Activated naive CD8-positive, alpha-beta T cell treated with anti-CD3 and anti-CD28 coated beads for 36 hours (primary cell): Measurements from ENCODE around the gene IFNA8. TPM values are rescaled to one million over a fixed set of nuclear protein-coding genes. Genes with fewer than 3 reads are reported as not detected.
A peak's percentile ranks its signal among the peaks of the same experiment; 100 is the strongest.

Experiments used
- DNase-seq: peaks from one replicate; pipeline ENCODE4 v3.0.0; 2021
- H3K27ac Mint-ChIP-seq: one replicate; pipeline ENCODE4 v1.8.0; 2022; ENCODE audit warnings: mild to moderate bottlenecking, moderate library complexity, mixed read lengths
- H3K27me3 Mint-ChIP-seq: one replicate; pipeline ENCODE4 v1.8.0; 2022; ENCODE audit warnings: mild to moderate bottlenecking, mixed read lengths
- H3K36me3 Mint-ChIP-seq: one replicate; pipeline ENCODE4 v1.8.0; 2021; ENCODE audit warnings: mild to moderate bottlenecking, mixed read lengths
- H3K4me1 Mint-ChIP-seq: one replicate; pipeline ENCODE4 v1.8.0; 2021; ENCODE audit warnings: mixed read lengths
- H3K4me3 Mint-ChIP-seq: one replicate; pipeline ENCODE4 v1.8.0; 2022; ENCODE audit warnings: mild to moderate bottlenecking, moderate library complexity, mixed read lengths
- H3K9me3 Mint-ChIP-seq: one replicate; pipeline ENCODE4 v1.8.0; 2022; ENCODE audit warnings: mixed read lengths
- total RNA-seq, 2 experiments: library from RNA; stranded (reverse); gene quantifications; one replicate each; pipeline ENCODE4 v1.2.3, GENCODE V29; 2021

IFNA8 gene
- total RNA-seq, 2 experiments from 2014 or later = not detected

DNA sequence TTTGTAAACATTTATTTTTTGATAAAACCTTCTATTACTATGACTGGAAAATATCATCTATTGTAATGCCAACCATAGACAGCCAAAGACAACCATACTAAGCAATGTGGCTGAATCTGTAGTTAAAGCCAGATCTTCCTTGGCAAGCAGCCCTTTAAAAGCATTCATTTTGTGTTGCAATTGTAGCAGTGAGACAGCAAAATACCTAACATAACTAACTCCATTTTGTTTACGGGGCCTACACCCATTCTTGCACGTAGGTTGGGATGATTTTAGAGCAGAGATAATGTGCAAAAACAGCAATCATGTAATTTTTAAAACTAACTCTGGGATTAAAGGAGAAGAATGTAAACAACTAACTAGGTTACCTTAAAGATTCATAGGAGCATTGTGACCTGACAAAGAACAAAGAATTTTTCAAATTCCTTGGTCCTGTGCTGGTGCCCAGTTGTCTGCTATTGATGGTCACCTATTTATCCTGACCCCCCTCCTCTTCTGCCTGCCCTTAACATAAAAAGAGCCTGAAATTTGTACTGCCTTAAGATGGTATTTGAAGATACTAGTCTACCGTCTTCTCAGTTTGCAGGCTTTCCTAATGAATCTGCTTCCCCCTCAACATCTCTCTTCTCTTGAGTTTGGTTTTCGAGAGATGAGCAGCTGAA is 41.9 kb downstream of the IFNA8 start:
- peaks cover 6% of the 10 kb centered on the region for H3K4me1 Mint-ChIP-seq
- H3K9me3 Mint-ChIP-seq = no peaks in the 10 kb centered on the region
- no peaks in the 10 kb centered on the region for H3K36me3 Mint-ChIP-seq
- DNase-seq = no peak
- H3K4me3 Mint-ChIP-seq = no peak overlapping the region
- H3K27me3 Mint-ChIP-seq = peaks cover 14% of the 10 kb centered on the region
- no peak overlapping the region for H3K27ac Mint-ChIP-seq

DNA sequence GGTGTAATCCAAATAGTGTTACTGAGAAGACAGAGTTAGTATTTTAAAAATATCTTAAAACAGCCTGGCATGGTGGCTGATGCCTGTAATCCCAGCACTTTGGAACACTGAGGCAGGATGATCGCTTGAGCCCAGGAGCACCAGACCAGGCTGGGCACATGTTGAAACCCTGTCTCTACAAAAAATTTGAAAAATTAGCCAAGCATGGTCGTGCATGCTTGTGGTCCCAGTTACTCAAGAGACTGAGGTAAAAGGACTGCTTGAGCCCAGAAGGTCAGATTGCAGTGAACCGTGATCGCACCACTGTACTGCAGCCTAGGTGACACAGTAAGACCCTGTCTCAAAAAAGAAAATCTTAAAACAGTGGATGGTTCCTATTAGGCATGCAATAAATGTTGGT is 43.8 kb downstream of the IFNA8 start:
- Mint-ChIP-seq H3K4me1 (peaks cover 5% of the 10 kb centered on the region), H3K27me3 (peaks cover 10% of the 10 kb centered on the region), H3K4me3 (no peak overlapping the region), H3K36me3 (no peaks in the 10 kb centered on the region), H3K9me3 (no peaks in the 10 kb centered on the region), H3K27ac (no peak overlapping the region)
- DNase-seq = no peak

DNA sequence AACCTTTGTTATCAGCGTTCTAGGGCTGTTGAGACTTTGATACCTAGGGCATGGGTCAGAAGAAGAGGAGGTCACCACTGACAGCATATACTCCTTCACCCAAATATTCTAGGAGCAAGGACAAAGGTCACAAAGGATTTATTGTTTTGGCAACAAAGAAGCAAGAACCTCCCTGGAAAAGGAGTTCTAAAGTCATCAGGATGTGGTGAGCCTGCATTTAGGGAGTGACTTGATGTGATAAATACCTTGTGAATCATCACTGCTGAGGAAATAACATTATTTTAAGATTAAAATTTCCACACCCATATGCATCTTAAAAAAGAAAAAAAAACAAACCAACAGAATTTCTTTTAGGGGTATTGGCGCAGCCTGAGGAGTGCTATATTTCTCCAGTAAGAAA is 45.2 kb downstream of the IFNA8 start:
- no peak overlapping the region for H3K27ac Mint-ChIP-seq
- H3K9me3 Mint-ChIP-seq = no peaks in the 10 kb centered on the region
- no peak overlapping the region for H3K4me3 Mint-ChIP-seq
- H3K27me3 Mint-ChIP-seq = peaks cover 7% of the 10 kb centered on the region
- no peak for DNase-seq
- H3K4me1 Mint-ChIP-seq = peaks cover 3% of the 10 kb centered on the region
- no peaks in the 10 kb centered on the region for H3K36me3 Mint-ChIP-seq

DNA sequence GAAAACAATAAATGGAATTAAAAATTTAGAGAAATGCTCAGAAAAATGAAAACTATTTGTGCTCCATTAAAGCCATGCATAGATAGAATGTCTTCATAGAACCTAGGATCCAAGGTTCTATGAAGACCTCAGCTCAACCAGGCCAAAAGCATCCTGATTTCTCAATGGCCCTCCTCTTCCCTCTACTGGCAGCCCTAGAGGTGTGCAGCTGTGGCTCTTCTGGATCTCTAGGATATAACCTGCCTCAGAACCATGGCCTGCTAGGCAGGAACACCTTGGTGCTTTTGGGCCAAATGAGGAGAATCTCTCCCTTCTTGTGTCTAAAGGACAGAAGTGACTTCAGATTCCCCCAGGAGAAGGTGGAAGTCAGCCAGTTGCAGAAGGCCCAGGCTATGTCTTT is 46.4 kb downstream of the IFNA8 start:
- H3K9me3 Mint-ChIP-seq = no peaks in the 10 kb centered on the region
- H3K36me3 Mint-ChIP-seq = no peaks in the 10 kb centered on the region
- peaks cover under 1% of the 10 kb centered on the region for H3K4me1 Mint-ChIP-seq
- DNase-seq = peak; percentile 17
- H3K27me3 Mint-ChIP-seq = peaks cover 3% of the 10 kb centered on the region
- H3K4me3 Mint-ChIP-seq = no peak overlapping the region
- no peak overlapping the region for H3K27ac Mint-ChIP-seq

Other genes starting within 250 kb of the IFNA8 start
- not detected for gene IFNA21, start 242.5 kb upstream of the IFNA8 start, total RNA-seq
- gene IFNA4, start 221.5 kb upstream of the IFNA8 start, total RNA-seq = not detected
- gene IFNA7, start 206.9 kb upstream of the IFNA8 start, total RNA-seq = not detected
- not detected for gene IFNA10, start 202.0 kb upstream of the IFNA8 start, total RNA-seq
- gene IFNA16, start 191.8 kb upstream of the IFNA8 start, total RNA-seq = not detected
- gene IFNA17, start 180.9 kb upstream of the IFNA8 start, total RNA-seq = not detected
- not detected for gene IFNA14, start 169.1 kb upstream of the IFNA8 start, total RNA-seq
- gene IFNA5, start 103.8 kb upstream of the IFNA8 start, total RNA-seq = not detected
- 10 to 100 TPM; 13.6 to 14.2 TPM for gene KLHL9, start 73.7 kb upstream of the IFNA8 start, total RNA-seq
- not detected for gene IFNA6, start 58.2 kb upstream of the IFNA8 start, total RNA-seq
- gene IFNA13, start 41.1 kb upstream of the IFNA8 start, total RNA-seq = not detected
- not detected for gene IFNA2, start 23.7 kb upstream of the IFNA8 start, total RNA-seq
- not detected for gene IFNA1, start 31.3 kb downstream of the IFNA8 start, total RNA-seq
- not detected for gene IFNE, start 73.2 kb downstream of the IFNA8 start, total RNA-seq